Measurements from ENCODE around the gene TPM3. TPM values are rescaled to one million over a fixed set of nuclear protein-coding genes. Genes with fewer than 3 reads are reported as not detected.

TPM3 gene
- total and polyA plus RNA-seq, 10 of the 15 experiments (the other 5 are each of a cell fraction or from before 2014, with no cell fraction given): 270 to 759 (median 505) TPM

DNA sequence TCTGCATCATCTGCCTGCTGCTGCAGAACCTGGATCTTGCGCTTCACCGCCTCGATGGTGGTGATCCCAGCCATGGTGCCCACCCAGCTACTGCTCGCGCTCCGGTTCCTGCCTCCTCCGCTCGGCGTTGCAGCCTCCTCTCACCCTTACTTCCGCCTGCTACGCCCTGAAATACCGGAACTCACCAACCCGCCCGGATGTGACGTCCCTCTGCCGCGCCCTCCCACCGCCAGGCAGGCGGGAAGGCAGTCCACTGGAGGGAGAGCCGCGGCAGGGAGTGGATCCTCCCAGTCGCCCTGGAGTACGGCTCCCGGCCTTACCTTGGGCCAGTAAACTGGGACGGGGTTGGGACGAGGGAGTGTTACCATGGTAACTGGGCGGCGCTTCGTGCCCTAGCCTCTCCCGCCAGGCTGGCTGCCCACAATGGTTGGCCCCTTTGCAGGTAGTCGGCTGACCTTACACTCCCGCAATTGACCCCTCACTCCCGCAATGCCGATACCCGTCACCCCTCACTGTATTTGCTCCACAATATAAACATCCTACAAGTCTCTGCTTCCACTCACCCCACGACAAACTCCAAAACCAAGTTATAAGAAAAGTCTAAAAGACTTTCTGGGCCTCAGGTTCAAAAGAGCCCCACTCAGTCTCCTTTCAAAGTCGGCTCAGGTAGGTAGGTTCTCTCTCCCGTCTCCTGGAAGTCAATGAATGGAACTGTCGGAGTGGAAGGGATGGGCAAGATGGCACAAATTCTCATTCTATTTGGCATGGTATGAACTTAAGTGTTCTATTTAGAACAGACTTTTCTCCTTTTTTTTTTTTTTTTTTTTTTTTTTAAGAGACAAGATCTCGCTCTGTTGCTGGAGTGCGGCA is 8.6 kb downstream of the TPM3 start (continued):
- TF ChIP-seq EP300 (IDR thresholded peaks at IDR 0.05; ENCODE audit: borderline replicate concordance in 1 of 2, control insufficient read depth in 1 of 2, low read depth in 2 of 2, low read length in 2 of 2) (no peak), DPF2 (IDR thresholded peaks at IDR 0.05) (no peak; the same call in 1 of the 2 replicates), IRF4 (IDR thresholded peaks at IDR 0.05; ENCODE audit: low read depth, low read length) (no peak), HDGF (IDR thresholded peaks at IDR 0.05) (peak; percentile 87; the same call in 1 of the 2 replicates), RAD21 (IDR thresholded peaks at IDR 0.05; ENCODE audit: insufficient read depth, low read depth, low read length) (no peak), SUPT20H (IDR thresholded peaks at IDR 0.05; ENCODE audit: borderline replicate concordance, control insufficient read depth, low read depth, low read length) (no peak), ZBED1 (IDR thresholded peaks at IDR 0.05; ENCODE audit: borderline replicate concordance) (0 out of 2 replicates have a peak, but pooled peaks have one; percentile 52), RBBP5 (conservative IDR thresholded peaks at IDR 0.05) (no peak)
- TF ChIP-seq, protein P1, sequence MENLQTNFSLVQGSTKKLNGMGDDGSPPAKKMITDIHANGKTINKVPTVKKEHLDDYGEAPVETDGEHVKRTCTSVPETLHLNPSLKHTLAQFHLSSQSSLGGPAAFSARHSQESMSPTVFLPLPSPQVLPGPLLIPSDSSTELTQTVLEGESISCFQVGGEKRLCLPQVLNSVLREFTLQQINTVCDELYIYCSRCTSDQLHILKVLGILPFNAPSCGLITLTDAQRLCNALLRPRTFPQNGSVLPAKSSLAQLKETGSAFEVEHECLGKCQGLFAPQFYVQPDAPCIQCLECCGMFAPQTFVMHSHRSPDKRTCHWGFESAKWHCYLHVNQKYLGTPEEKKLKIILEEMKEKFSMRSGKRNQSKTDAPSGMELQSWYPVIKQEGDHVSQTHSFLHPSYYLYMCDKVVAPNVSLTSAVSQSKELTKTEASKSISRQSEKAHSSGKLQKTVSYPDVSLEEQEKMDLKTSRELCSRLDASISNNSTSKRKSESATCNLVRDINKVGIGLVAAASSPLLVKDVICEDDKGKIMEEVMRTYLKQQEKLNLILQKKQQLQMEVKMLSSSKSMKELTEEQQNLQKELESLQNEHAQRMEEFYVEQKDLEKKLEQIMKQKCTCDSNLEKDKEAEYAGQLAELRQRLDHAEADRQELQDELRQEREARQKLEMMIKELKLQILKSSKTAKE (IDR thresholded peaks at IDR 0.05; ENCODE audit: low read depth, poor library complexity, severe bottlenecking): no peak

Measured in GM12878 (cell line).